ENCODE data around the gene CAPNS2.
"Not testable (repeated sequence)": the region's sequence is repeated elsewhere in the genome, so short reads cannot be mapped to it uniquely, and the experiment has no call there.

Gene CAPNS2

DNA sequence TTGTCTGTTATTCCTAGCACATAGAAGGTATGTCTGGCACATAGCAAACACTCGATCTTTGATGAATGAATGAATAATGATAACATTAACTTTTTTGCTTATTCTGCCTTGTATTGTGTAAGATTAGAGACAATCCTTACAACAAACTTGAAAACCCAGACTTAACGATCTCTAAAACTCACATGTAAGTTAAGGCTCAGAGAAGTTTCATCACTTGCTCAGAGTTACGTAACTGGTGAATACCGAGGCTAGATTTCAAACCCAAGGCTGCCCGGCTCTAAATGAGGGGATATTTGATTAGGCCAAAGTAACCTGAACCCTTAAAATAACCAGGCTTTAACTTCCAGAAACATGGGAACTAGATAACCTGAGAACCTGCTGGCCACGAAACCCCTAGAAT is 22.3 kb downstream of the CAPNS2 start:
- Histone ChIP-seq H3K4me3 (ENCODE audit: low read depth, low read length) (no peak overlapping the region), H3K4me1 (ENCODE audit: control insufficient read depth, insufficient read depth, low read length) (no peaks in the 10 kb centered on the region), H3K36me3 (ENCODE audit: control insufficient read depth, insufficient read depth, low read length) (no peaks in the 10 kb centered on the region), H3K9me3 (ENCODE audit: control insufficient read depth, insufficient read depth, low read depth, low read length) (no peaks in the 10 kb centered on the region), H3K27me3 (ENCODE audit: control insufficient read depth, insufficient read depth, low read length) (no peaks in the 10 kb centered on the region), H3K9ac (ENCODE audit: low read length) (no peak overlapping the region), H3K27ac (ENCODE audit: low read depth, low read length) (no peak overlapping the region)

- Histone ChIP-seq H3K4me3 (ENCODE audit: low read depth, low read length) (no peak overlapping the region), H3K4me1 (ENCODE audit: control insufficient read depth, insufficient read depth, low read length) (no peaks in the 10 kb centered on the region), H3K36me3 (ENCODE audit: control insufficient read depth, insufficient read depth, low read length) (no peaks in the 10 kb centered on the region), H3K27me3 (ENCODE audit: control insufficient read depth, insufficient read depth, low read length) (no peaks in the 10 kb centered on the region), H3K27ac (ENCODE audit: low read depth, low read length) (no peak overlapping the region), H3K9ac (ENCODE audit: low read length) (no peak overlapping the region), H3K9me3 (ENCODE audit: control insufficient read depth, insufficient read depth, low read depth, low read length) (no peaks in the 10 kb centered on the region)
Observed at GRCh38 chr16:55592306-55592705, 25.8 kb downstream of the CAPNS2 start.

- Histone ChIP-seq H3K9ac (ENCODE audit: low read length) (no peak overlapping the region), H3K36me3 (ENCODE audit: control insufficient read depth, insufficient read depth, low read length) (no peaks in the 10 kb centered on the region), H3K4me3 (ENCODE audit: low read depth, low read length) (no peak overlapping the region), H3K9me3 (ENCODE audit: control insufficient read depth, insufficient read depth, low read depth, low read length) (no peaks in the 10 kb centered on the region), H3K4me1 (ENCODE audit: control insufficient read depth, insufficient read depth, low read length) (0 out of 2 replicates have a peak, but pooled peaks cover 3% of the 10 kb centered on the region), H3K27me3 (ENCODE audit: control insufficient read depth, insufficient read depth, low read length) (no peaks in the 10 kb centered on the region), H3K27ac (ENCODE audit: low read depth, low read length) (no peak overlapping the region)
Observed at GRCh38 chr16:55597928-55598327, 31.4 kb downstream of the CAPNS2 start.

GRCh38 chr16:55605754-55606336 is 39.4 kb downstream of the CAPNS2 start:
- Histone ChIP-seq H3K9me3 (ENCODE audit: control insufficient read depth, insufficient read depth, low read depth, low read length) (no peaks in the 10 kb centered on the region), H3K36me3 (ENCODE audit: control insufficient read depth, insufficient read depth, low read length) (no peaks in the 10 kb centered on the region), H3K27me3 (ENCODE audit: control insufficient read depth, insufficient read depth, low read length) (no peaks in the 10 kb centered on the region), H3K4me1 (ENCODE audit: control insufficient read depth, insufficient read depth, low read length) (no peaks in the 10 kb centered on the region), H3K4me3 (ENCODE audit: low read depth, low read length) (no peak overlapping the region), H3K27ac (ENCODE audit: low read depth, low read length) (no peak overlapping the region), H3K9ac (ENCODE audit: low read length) (no peak overlapping the region)

DNA sequence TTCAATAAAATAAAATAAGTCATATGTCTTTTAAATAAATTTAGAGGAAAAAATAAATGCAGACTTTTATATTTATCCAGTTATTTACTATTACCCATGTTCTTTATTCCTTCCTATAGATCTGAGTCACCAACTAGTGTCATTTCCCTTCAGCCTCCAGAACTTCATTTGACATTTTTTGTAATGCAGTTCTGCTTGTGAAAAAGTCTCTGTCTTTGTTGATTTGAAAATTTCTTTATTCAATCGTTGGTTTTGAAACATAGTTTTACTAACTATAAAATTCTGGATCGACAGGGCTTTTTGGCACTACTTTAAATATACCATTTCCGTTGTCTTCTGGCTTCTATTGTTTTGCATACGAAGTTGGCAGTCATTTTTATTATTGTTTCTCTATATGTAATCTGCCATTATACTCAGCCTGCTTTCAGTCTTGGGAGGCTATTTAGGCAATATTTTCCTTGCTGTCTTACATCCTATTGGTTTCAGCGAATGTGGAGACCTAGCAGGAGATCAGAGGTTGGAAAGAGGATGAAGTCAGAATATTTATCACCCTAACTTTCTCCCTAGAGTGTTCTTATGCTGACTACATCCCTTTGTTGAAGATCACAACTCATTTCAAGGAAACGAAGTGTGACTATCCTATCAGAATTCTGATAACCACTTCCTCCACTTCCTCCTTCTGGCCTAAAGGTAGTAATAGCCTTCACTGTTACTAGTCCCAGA is 47.3 kb downstream of the CAPNS2 start:
- Histone ChIP-seq H3K4me1 (ENCODE audit: control insufficient read depth, insufficient read depth, low read length) (no peaks in the 10 kb centered on the region), H3K9ac (ENCODE audit: low read length) (no peak overlapping the region)

DNA sequence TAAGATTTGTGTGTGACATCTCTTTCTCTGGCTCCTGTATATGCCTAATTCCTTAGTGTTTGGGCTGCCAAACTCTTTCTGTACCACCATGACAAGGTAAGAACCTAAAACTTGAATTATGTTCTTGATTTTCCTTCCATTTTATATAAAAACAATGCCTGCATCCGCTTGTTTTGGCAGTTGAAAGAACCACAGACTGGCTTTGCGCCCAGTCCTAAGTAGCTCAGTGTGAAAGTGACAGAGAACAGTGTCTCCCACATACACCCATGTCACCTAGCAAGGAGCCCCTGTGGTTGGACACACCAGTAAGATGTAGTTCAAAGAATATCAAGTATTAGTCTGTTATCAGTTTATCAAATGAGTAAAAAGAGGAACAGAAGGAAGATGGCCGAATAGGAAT is 48.6 kb downstream of the CAPNS2 start:
- Histone ChIP-seq H3K36me3 (ENCODE audit: control insufficient read depth, insufficient read depth, low read length) (no peaks in the 10 kb centered on the region), H3K4me1 (ENCODE audit: control insufficient read depth, insufficient read depth, low read length) (no peaks in the 10 kb centered on the region), H3K9me3 (ENCODE audit: control insufficient read depth, insufficient read depth, low read depth, low read length) (peaks cover 17% of the 10 kb centered on the region), H3K27me3 (ENCODE audit: control insufficient read depth, insufficient read depth, low read length) (no peaks in the 10 kb centered on the region), H3K9ac (ENCODE audit: low read length) (no peak overlapping the region), H3K4me3 (ENCODE audit: low read depth, low read length) (no peak overlapping the region), H3K27ac (ENCODE audit: low read depth, low read length) (no peak overlapping the region)

More for the DNA sequence above, 47.3 kb downstream of the CAPNS2 start:
- Histone ChIP-seq H3K27ac (ENCODE audit: low read depth, low read length) (no peak overlapping the region), H3K27me3 (ENCODE audit: control insufficient read depth, insufficient read depth, low read length) (no peaks in the 10 kb centered on the region), H3K4me3 (ENCODE audit: low read depth, low read length) (no peak overlapping the region), H3K36me3 (ENCODE audit: control insufficient read depth, insufficient read depth, low read length) (no peaks in the 10 kb centered on the region), H3K9me3 (ENCODE audit: control insufficient read depth, insufficient read depth, low read depth, low read length) (peaks cover 17% of the 10 kb centered on the region)

- H3K4me1 ChIP-seq (ENCODE audit: control insufficient read depth, insufficient read depth, low read length); H3K4me3 ChIP-seq (ENCODE audit: low read depth, low read length); H3K27me3 ChIP-seq (ENCODE audit: control insufficient read depth, insufficient read depth, low read length); H3K9ac ChIP-seq (ENCODE audit: low read length); H3K36me3 ChIP-seq (ENCODE audit: control insufficient read depth, insufficient read depth, low read length); H3K27ac ChIP-seq (ENCODE audit: low read depth, low read length): not testable (repeated sequence)
- H3K9me3 ChIP-seq (ENCODE audit: control insufficient read depth, insufficient read depth, low read depth, low read length) = peaks cover 17% of the 10 kb centered on the region
Observed at GRCh38 chr16:55615670-55616069, 49.2 kb downstream of the CAPNS2 start.

Data from HUES6 (cell line).